ENCODE data around the gene MSH3.

DNA sequence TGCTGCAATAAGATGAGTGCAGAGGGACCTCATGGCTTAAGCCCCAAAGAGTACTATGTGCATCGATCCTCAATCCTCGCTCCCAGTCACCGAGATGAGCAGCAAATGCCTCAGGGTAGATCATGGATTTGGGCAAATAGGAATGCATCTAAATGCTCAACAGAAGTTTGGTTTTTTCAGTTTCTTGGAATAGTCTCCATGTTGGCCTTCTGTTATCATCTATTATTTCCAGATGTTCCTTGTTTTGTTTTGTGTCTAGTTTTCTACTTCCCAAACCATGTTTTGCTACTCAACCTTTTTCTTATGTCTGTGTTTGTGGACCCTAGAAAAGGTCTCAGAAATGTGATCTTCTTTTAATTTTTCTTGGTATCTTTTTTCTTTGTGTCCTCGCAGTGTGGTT lies 262.2 kb downstream of the MSH3 start:
- TF ChIP-seq, protein P1, sequence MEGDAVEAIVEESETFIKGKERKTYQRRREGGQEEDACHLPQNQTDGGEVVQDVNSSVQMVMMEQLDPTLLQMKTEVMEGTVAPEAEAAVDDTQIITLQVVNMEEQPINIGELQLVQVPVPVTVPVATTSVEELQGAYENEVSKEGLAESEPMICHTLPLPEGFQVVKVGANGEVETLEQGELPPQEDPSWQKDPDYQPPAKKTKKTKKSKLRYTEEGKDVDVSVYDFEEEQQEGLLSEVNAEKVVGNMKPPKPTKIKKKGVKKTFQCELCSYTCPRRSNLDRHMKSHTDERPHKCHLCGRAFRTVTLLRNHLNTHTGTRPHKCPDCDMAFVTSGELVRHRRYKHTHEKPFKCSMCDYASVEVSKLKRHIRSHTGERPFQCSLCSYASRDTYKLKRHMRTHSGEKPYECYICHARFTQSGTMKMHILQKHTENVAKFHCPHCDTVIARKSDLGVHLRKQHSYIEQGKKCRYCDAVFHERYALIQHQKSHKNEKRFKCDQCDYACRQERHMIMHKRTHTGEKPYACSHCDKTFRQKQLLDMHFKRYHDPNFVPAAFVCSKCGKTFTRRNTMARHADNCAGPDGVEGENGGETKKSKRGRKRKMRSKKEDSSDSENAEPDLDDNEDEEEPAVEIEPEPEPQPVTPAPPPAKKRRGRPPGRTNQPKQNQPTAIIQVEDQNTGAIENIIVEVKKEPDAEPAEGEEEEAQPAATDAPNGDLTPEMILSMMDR (IDR thresholded peaks at IDR 0.05; ENCODE audit: low read length) = no peak
- no peak for TF ChIP-seq EZH2 (optimal IDR thresholded peaks at IDR 0.05; ENCODE audit: low read depth, low read length)
- no peak for TF ChIP-seq EZH2phosphoT487 (IDR thresholded peaks at IDR 0.05; ENCODE audit: low read length)
